AG09319 (cell line): ENCODE measurements around the gene TMBIM4.

Source experiments
- DNase-seq: peaks from one replicate; pipeline ENCODE4 v3.0.0-alpha.2; 2010; ENCODE audit warnings: low read depth; ENCODE audit errors: extremely low read depth
- CTCF ChIP-seq: IDR thresholded peaks from 2 replicates; pipeline ENCODE4 v1.5.1; 2011; ENCODE audit warnings: low read depth, mild to moderate bottlenecking, inconsistent platforms, low read length, moderate library complexity

The TMBIM4 gene

GRCh38 chr12:66164349-66164821 lies 5.4 kb downstream of the TMBIM4 start:
- no peak for DNase-seq

DNA sequence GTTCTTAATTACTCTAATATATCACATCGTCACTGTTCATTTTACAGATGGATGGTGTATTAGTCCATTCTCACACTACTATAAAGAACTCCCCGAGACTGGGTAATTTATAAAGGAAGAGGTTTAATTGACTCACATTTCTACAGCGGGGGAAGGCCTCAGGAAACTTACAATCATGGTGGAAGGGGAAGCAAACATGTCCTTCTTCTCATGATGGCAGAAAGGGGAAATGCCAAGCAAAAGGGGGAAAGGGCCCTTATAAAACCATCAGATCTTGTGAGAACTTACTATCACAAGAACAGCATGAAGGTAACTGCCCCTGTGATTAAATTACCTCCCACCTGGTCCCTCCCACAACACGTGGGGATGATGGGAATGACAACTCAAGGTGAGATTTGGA lies 6.5 kb downstream of the TMBIM4 start:
- DNase-seq = no peak
- TF ChIP-seq CTCF = no peak

More at GRCh38 chr12:66164349-66164821, 5.4 kb downstream of the TMBIM4 start:
- TF ChIP-seq CTCF = no peak

DNA sequence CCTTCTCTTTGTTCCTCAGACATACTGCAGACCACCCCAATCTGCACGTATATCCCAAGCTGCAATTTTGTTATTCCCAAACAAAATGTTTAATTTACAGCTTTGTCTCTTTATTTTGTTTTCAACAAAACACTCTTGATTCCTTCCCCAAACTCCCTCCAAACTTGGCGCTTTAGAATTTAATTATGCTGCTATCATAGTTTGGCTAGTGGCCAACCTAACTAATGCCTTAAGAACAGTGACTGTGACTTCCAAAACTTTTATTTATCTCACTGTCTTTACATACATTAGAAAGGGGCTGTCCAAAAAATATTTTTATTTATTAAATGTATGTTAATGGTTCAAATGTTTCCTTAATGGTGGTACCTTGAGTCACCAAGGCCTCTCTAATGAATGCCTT lies 7.1 kb downstream of the TMBIM4 start:
- no peak for TF ChIP-seq CTCF
- DNase-seq = no peak

- TF ChIP-seq CTCF = no peak
- DNase-seq = no peak
Measured at GRCh38 chr12:66160704-66161103, 9.1 kb downstream of the TMBIM4 start.

DNA sequence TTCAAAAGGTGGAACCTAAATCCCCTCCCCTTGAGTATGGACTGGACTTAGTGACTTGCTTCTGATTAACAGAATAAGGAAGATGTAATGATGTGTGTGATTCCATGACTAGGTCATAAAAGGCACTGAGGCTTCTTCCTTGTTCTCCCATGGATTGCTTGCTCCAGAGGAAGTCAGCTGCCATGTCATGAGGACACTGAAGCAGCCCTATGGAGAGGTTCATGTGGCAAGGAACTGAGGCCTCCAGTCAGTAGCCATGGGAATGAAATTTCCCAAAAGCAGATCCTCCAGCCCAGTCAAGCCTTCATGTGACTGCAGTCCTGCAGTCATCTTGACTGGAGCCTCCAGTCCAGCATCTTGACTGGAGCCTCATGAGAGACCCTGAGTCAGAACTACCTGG lies 10.7 kb downstream of the TMBIM4 start:
- no peak for TF ChIP-seq CTCF
- DNase-seq = no peak

DNA sequence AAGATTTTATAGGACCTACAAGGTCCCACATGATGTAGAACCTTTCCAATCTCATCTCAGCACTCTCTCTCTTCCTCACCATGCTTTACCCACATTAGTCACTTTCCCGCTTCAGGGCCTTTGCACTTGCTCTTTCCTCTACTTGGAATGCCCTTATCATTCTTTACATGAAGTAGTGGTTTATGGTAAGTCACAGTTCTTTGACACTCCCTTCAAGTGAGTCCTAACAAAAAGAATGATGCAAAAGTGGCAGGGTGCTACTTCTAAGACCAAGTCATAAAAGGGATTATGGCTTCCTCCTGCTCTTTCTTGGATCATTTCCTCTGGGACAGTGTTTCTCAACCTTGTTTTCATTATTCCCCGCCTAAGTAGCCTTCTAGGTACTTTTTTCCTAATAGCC lies 13.1 kb downstream of the TMBIM4 start:
- no peak for DNase-seq

DNA sequence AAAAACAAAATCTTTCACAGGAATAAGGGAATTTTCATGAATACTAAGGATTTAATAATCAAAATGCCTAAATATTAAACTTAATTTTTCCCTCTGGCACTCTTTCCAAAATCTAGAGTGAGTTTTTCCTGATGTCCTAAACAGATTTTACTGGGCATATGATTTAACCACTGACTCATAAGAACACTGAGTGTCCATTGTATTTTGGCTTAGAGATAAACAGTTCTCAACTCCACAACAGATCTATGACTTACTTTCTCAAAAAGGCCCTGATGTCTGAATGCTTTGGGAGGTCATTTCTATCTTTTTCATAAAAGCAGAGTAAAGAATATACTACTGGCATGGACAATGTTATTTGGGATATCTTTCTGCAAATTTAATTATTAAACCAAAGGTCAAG lies 15.0 kb downstream of the TMBIM4 start:
- TF ChIP-seq CTCF = no peak

More for the DNA sequence above, 13.1 kb downstream of the TMBIM4 start:
- TF ChIP-seq CTCF = no peak

More for the DNA sequence above, 15.0 kb downstream of the TMBIM4 start:
- DNase-seq = no peak
